Left renal pelvis (tissue), 4 donors: ENCODE measurements around the gene MRPL57. TPM values are rescaled to one million over a fixed set of nuclear protein-coding genes. Genes with fewer than 3 reads are reported as not detected.

ENCODE experiments used
- polyA plus RNA-seq, 4 donors: library from polyadenylated mRNA; unstranded; fragments of 120-200 nt; gene quantifications; one replicate each; pipeline ENCODE4 v1.2.1, GENCODE V29; 2013; ENCODE audit not compliant: insufficient read length in 4 of 4

Gene MRPL57
- polyA plus RNA-seq, 4 donors, result 14.0 to 26.4 (median 23.0) TPM

Other genes with a start within 250 kb of the MRPL57 start
- gene LATS2, start 115.1 kb upstream of the MRPL57 start, polyA plus RNA-seq, result 10 to 100 TPM; 23.9 to 36.0 (median 27.1) TPM
- 100 to 1,000 TPM; 224 to 297 (median 251) TPM for gene SAP18, start 36.5 kb upstream of the MRPL57 start, polyA plus RNA-seq
- gene SKA3, start 106 bp upstream of the MRPL57 start, polyA plus RNA-seq, result 10 to 100 TPM; 10.4 to 14.2 (median 12.5) TPM